Activated gamma-delta T cell (primary cell): Measurements from ENCODE around the gene SOBP.
"Not testable (repeated sequence)": the region's sequence is repeated elsewhere in the genome, so short reads cannot be mapped to it uniquely, and the experiment has no call there.

Source experiments
- DNase-seq: peaks from one replicate; lab custom pipeline; 2025; lab: John Stamatoyannopoulos, UW

The SOBP gene

DNA sequence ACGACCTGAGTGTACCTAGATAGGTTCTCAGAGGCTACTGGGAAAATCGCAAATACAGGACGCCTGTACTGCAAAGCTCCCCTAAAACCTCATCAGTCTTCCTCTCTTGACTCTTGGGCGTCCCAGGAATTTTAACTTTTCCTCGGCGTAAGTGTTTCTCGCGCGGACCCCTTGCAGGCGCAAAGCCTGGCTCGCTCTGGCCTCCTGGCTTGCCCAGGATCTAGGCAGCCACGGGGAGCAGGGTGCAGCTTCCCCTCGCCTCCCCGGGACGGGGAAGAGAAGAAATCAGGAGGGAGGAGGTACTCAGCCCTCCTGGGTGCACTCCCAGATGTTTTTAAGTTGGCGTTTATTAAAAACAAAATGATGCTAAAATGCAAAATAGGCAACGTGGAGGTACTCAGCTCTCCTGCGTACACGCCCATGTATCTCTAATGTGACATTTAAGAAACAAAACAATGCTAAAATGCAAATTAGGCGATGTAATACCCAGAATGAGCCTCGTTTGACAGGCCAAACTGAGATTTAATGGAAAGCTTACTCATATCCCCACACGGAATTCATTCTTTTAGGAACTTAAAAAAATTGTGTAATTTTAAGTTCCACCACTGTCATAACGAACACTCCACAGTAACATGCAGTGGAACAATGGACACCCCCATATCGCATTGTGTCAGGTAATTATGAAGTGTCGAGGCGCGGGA is 1.6 kb upstream of the SOBP start:
- DNase-seq, result no peak

- no peak for DNase-seq
Measured at GRCh38 chr6:107488875-107489635, 862 bp upstream of the SOBP start.

DNA sequence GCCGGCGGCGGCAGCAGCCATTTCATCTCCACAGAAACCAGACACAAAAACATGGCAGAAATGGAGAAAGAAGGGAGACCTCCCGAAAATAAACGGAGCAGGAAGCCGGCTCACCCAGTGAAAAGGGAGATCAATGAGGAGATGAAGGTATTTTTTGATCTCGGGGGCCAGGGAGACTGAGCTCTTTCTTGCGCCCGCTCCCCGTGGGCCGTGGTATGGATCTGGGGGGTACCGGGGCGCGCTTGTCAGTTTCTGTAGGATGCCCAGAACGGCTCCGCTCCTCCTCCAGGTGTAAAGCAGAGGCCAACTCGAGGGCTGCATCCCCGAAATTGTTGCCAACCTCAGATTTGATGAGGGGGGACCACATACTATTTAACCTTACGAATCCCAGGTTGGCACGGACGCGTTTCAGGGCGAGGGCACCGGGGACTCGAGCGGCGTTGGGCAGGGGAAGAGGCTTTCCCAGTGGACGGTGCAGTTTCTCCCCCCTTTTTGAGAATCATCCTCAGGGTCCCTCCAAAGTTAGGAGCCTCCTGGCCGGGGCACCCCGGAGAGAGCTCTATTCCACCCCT is 735 bp downstream of the SOBP start:
- no peak for DNase-seq

DNA sequence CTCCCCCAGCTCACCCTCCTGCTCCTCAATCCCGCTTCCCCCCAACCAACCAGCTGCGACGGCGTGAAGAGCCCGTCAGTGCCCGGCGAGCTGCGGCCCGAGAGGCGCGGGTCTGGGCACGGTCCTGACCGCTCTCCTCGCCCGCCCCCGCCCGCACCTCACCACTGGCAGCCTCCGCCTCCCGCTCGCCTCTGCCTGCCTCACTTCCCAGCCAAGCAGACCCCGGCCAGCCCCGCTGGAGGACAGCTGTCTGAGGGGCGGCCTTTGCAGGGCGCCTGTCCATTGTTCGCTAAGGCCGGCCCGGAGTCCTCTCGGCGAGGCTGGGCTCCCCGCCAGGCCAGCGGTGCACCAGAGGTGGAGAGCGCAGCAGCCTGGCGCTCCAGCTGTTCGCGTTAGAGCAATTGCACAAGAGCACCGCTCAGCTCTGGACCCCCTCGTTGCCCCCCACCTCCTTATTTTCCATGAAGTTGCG is 1.3 kb downstream of the SOBP start:
- DNase-seq, result no peak

GRCh38 chr6:107491760-107492660 is 2.1 kb downstream of the SOBP start:
- DNase-seq, result no peak

DNA sequence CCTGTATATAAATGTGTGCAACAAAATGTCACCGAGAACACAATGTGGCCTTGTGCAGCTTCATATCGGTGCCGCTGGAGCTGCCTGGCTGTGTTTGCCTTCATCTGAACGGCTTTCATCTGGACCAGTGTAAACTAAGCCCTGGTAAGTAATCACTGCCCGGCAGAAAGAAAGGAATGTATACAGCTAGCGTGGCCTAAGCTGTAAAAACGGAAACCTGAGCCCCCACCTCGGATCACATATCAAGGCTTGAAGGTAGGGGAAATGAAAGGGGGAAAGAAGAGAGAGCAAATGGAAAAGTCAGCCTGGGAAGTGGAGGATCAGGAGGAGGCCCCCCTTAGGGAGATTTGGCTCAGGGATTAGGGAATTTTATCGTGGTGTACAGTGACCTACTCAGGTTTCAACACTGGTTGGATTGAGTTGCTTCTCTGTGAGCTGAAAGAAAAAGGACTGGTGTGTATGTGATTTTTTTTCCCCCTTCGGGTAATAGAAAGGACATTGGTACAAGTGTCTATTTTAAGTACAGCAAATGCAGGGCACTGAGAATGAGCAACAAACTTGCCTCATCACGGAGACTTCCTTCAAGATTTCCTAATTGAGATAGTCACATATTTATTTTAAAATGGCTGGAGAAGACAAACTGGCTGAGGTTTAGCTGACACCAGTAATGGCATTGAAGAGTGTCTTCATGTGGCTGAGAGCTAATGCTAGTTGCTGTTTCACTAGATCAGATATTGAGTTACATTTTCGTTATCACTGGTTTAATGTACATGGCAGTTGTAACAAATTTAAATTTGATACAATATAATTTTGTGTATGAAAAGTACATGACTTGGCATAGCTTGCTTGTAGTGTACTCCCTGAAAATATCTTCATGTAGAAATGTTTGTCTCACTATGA is 3.5 kb downstream of the SOBP start:
- no peak for DNase-seq

GRCh38 chr6:107495196-107495643 is 5.3 kb downstream of the SOBP start:
- DNase-seq, result no peak

GRCh38 chr6:107495971-107496370 is 6.1 kb downstream of the SOBP start:
- no peak for DNase-seq

- no peak for DNase-seq
Measured at GRCh38 chr6:107496892-107497684, 7.2 kb downstream of the SOBP start.

DNA sequence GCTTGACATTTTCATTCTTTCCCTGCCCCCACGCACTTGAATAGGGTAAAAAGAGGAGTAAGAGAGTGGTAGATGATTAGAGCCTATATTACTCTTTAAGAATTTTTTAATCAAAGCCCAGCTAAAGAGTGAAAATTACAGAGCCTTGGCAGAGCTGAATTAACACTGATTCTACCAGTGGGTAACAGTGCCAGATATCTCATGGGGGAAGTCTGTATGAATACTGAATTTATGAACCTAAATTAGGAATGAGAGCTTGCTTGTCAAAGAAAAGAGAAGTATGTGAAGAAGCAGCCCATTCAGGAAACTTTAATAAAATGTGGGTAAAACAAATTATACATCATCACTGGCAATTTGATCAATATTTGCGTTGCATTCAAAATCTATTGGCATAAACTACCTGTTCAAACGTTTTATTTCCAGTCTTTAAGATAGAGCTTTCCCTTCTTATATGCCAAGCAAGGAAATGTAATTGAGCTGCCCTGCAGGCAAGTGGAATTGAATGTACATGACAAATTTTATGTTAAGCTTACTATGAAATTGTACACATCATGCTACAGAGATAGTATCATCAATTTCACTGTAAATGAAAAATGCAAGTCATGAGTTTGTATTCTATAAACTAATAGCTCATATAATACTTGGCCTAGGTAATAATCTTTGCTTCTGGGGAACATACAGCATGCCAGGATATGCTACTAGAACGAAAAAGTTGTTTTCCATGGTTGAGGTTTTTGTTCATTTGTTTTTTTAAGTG is 14.5 kb downstream of the SOBP start:
- DNase-seq, result no peak

DNA sequence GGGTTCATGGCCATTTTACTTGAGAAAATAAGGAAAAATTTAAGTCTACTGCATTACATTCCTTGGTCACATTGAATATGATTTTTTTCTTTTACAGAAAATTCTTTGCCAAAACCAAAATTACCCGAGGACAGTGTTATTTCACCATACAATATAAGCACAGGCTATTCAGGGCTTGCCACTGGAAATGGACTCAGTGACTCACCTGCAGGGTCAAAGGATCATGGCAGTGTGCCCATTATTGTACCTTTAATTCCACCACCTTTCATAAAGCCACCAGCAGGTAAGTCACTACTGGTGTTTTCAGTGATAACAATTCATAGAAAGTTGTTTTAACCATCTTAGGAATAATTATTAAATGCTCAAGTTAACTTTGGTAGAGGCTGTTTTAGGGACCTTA is 16.2 kb downstream of the SOBP start:
- DNase-seq, result no peak

GRCh38 chr6:107509506-107509905 is 19.6 kb downstream of the SOBP start:
- no peak for DNase-seq

- no peak for DNase-seq
Measured at GRCh38 chr6:107510108-107510507, 20.2 kb downstream of the SOBP start.

DNA sequence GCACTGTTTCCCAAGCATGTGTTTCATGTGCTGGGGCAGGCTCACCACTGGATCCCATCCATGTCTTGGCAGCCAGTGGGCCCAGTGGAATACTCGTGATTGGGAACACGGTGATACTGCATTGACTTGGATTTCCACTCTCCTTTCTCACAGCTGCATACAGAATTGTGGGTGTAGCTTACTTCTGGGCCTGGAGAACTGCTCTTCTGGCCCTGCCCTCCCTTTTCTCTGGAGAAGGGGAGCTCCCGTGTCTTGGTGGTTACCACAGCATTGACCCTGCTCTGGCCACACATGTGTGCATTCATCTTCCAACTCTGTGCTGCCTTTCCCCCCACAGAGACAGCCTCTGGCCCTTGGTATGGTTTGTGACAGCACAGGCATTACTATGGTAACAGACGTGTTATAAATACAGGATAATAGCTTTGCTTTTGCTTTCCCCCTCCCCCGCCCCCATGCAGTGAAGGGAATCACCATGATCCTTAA is 21.6 kb downstream of the SOBP start:
- DNase-seq, result no peak

- DNase-seq, result no peak
Measured at GRCh38 chr6:107513214-107513613, 23.3 kb downstream of the SOBP start.

GRCh38 chr6:107515955-107516354 is 26.0 kb downstream of the SOBP start:
- DNase-seq, result no peak

DNA sequence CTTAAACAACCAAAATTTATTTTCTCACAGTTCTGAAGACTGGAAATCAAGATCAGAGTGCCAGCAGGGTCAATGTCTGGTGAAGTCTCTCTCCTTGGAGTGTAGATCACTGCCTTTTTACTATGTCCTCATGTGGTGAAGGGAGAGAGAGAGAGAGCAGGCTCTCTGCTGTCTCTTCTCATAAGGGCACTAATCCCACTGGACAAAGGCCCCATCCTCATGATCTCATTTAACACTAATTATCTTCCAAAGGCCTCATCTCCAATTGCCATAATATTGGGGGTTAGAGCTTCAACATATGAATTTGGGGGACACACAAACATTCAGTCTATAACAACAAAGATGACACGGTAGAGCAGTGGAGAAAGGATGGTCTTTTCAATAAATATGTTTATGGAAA is 27.4 kb downstream of the SOBP start:
- no peak for DNase-seq

GRCh38 chr6:107519224-107519623 is 29.3 kb downstream of the SOBP start:
- DNase-seq, result not testable (repeated sequence)

- DNase-seq, result not testable (repeated sequence)
Measured at GRCh38 chr6:107520706-107521105, 30.8 kb downstream of the SOBP start.
